CD4-positive, alpha-beta memory T cell (primary cell): Measurements from ENCODE around the gene GPRC5D. TPM values are rescaled to one million over a fixed set of nuclear protein-coding genes. Genes with fewer than 3 reads are reported as not detected.

Experiments used
- CTCF ChIA-PET: fragments of 350-600 bp; sonication (Branson Sonifier 250); formaldehyde crosslinking; loops from one replicate; lab custom pipeline; 2021; ENCODE audit warnings: inconsistent platforms; ENCODE audit not compliant: partially characterized antibody; lab: Charles Lee
- POLR2A ChIA-PET: fragments of 350-600 bp; sonication (Branson Sonifier 250); formaldehyde crosslinking; loops from one replicate; lab custom pipeline; 2021; ENCODE audit not compliant: partially characterized antibody; lab: Charles Lee
- DNase-seq, 5 donors: peaks; one replicate each; pipeline versions ENCODE4 v3.0.0 to v3.0.0-alpha.2; 2020 to 2022; ENCODE audit warnings: mixed read lengths in 1 of 5
- H3K27ac ChIP-seq: one replicate; pipeline ENCODE4 v1.7.0; 2013; ENCODE audit warnings: low read depth, low read length
- H3K27me3 ChIP-seq: 2 replicates; pipeline ENCODE4 v1.7.0; 2013; ENCODE audit warnings: mild to moderate bottlenecking, low read length, moderate library complexity; ENCODE audit not compliant: insufficient read depth
- H3K36me3 ChIP-seq: 2 replicates; pipeline ENCODE4 v1.7.0; 2013; ENCODE audit warnings: mild to moderate bottlenecking, low read length, moderate library complexity; ENCODE audit not compliant: insufficient read depth
- H3K4me1 ChIP-seq: 2 replicates; pipeline ENCODE4 v1.7.0; 2013; ENCODE audit warnings: mild to moderate bottlenecking, low read length, moderate library complexity; ENCODE audit not compliant: insufficient read depth
- H3K4me3 ChIP-seq, 2 donors: one replicate each; pipeline ENCODE4 v1.7.0; 2013; ENCODE audit warnings: low read length in 2 of 2, mild to moderate bottlenecking in 1 of 2
- H3K9me3 ChIP-seq, 2 donors: one replicate each; pipeline ENCODE4 v1.7.0; 2013; ENCODE audit warnings: low read length in 2 of 2, control low read depth in 1 of 2; ENCODE audit not compliant: control insufficient read depth in 1 of 2
- H3K27ac Mint-ChIP-seq, 7 donors: one replicate each; pipeline ENCODE4 v1.8.0; 2020 to 2021; ENCODE audit warnings: mixed read lengths in 7 of 7, mild to moderate bottlenecking in 6 of 7, inconsistent platforms in 3 of 7, moderate library complexity in 3 of 7
- H3K27me3 Mint-ChIP-seq, 2 donors: one replicate each; pipeline ENCODE4 v1.8.0; 2020 to 2021; ENCODE audit warnings: mixed read lengths in 2 of 2
- H3K36me3 Mint-ChIP-seq, 2 donors: one replicate each; pipeline ENCODE4 v1.8.0; 2020 to 2021; ENCODE audit warnings: mixed read lengths in 2 of 2, inconsistent platforms in 1 of 2, mild to moderate bottlenecking in 1 of 2
- H3K4me1 Mint-ChIP-seq, 4 donors: one replicate each; pipeline ENCODE4 v1.8.0; 2020 to 2021; ENCODE audit warnings: mixed read lengths in 4 of 4, mild to moderate bottlenecking in 1 of 4
- H3K4me3 Mint-ChIP-seq, 8 donors: one replicate each; pipeline ENCODE4 v1.8.0; 2020 to 2021; ENCODE audit warnings: mixed read lengths in 8 of 8, mild to moderate bottlenecking in 7 of 8, moderate library complexity in 6 of 8, inconsistent platforms in 3 of 8
- H3K9me3 Mint-ChIP-seq, 8 donors: one replicate each; pipeline ENCODE4 v1.8.0; 2020 to 2021; ENCODE audit warnings: mixed read lengths in 8 of 8, mild to moderate bottlenecking in 5 of 8, inconsistent platforms in 3 of 8, moderate library complexity in 1 of 8
- intact Hi-C: fragments of 100-400 bp; cut with micrococcal nuclease; formaldehyde crosslinking; loops from one replicate; pipeline ENCODE4 v1.15.1; 2023
- polyA plus RNA-seq, 2 donors: library from polyadenylated mRNA; unstranded; fragments of 300-500 nt; fragmentation: Illumina TruSeq; gene quantifications; one replicate each; pipeline ENCODE4 v1.2.3, GENCODE V29; 2021
- total RNA-seq, 2 experiments: library from RNA; stranded (reverse); gene quantifications; one replicate each; pipeline ENCODE4 v1.2.3, GENCODE V29; 2021

The GPRC5D gene
- total and polyA plus RNA-seq, 4 experiments from 2014 or later, result 0.71 TPM; not detected in 3

GRCh38 chr12:12926571-12927071 lies 25.3 kb downstream of the GPRC5D start:
- H3K36me3 Mint-ChIP-seq, result no peaks in the 10 kb centered on the region
- Histone ChIP-seq H3K4me1 (no peaks in the 10 kb centered on the region), H3K36me3 (no peaks in the 10 kb centered on the region), H3K27me3 (no peaks in the 10 kb centered on the region), H3K27ac (no peak overlapping the region), H3K9me3 (no peaks in the 10 kb centered on the region), H3K4me3 (no peak overlapping the region)
- H3K4me3 Mint-ChIP-seq, result no peak overlapping the region
- peak overlapping the region in 1 of 7 donors; percentile 7 for H3K27ac Mint-ChIP-seq
- H3K4me1 Mint-ChIP-seq, result peaks cover 0 to 8% (median 0%) of the 10 kb centered on the region in 4 donors
- CTCF ChIA-PET, result interaction anchor here (2.6 kb wide), 1 partner anchor 11 kb away, joined by 13 read pairs; no protein-coding TSS in a partner anchor
- intact Hi-C loops, result no loop called here
- peaks cover 6 to 10% of the 10 kb centered on the region in 2 donors for H3K27me3 Mint-ChIP-seq
- H3K9me3 Mint-ChIP-seq, result peaks cover 0 to 2% (median 0%) of the 10 kb centered on the region in 8 donors
- DNase-seq, result no peak
- POLR2A ChIA-PET, result no interaction called here

- H3K27ac Mint-ChIP-seq, result no peak overlapping the region
- peaks cover 0 to 7% (median 0%) of the 10 kb centered on the region in 4 donors for H3K4me1 Mint-ChIP-seq
- Histone ChIP-seq H3K4me3 (no peak overlapping the region), H3K27me3 (no peaks in the 10 kb centered on the region), H3K36me3 (no peaks in the 10 kb centered on the region), H3K27ac (no peak overlapping the region), H3K9me3 (no peaks in the 10 kb centered on the region), H3K4me1 (no peaks in the 10 kb centered on the region)
- peaks cover 6% of the 10 kb centered on the region in 2 donors for H3K27me3 Mint-ChIP-seq
- ChIA-PET POLR2A (no interaction called here), CTCF (interaction anchor here (2.6 kb wide), 1 partner anchor 10 kb away, joined by 13 read pairs; no protein-coding TSS in a partner anchor)
- H3K36me3 Mint-ChIP-seq, result no peaks in the 10 kb centered on the region
- intact Hi-C loops, result no loop called here
- H3K4me3 Mint-ChIP-seq, result no peak overlapping the region
- peaks cover 0 to under 1% (median 0%) of the 10 kb centered on the region in 8 donors for H3K9me3 Mint-ChIP-seq
- no peak for DNase-seq
Measured at GRCh38 chr12:12925388-12925787, 26.6 kb downstream of the GPRC5D start.

GRCh38 chr12:12924169-12924568 lies 27.8 kb downstream of the GPRC5D start:
- Histone ChIP-seq H3K36me3 (no peaks in the 10 kb centered on the region), H3K4me3 (no peak overlapping the region), H3K9me3 (no peaks in the 10 kb centered on the region), H3K27me3 (no peaks in the 10 kb centered on the region), H3K27ac (no peak overlapping the region), H3K4me1 (no peaks in the 10 kb centered on the region)
- Mint-ChIP-seq H3K36me3 (no peaks in the 10 kb centered on the region), H3K27ac (no peak overlapping the region), H3K4me3 (peak overlapping the region in 1 of 8 donors; percentile 31), H3K9me3 (no peaks in the 10 kb centered on the region), H3K27me3 (peaks cover 6 to 8% of the 10 kb centered on the region in 2 donors), H3K4me1 (no peaks in the 10 kb centered on the region)
- intact Hi-C loops, result no loop called here
- DNase-seq, result no peak
- POLR2A ChIA-PET, result no interaction called here
- CTCF ChIA-PET, result interaction anchor here (2.6 kb wide), 1 partner anchor 8 kb away, joined by 13 read pairs; no protein-coding TSS in a partner anchor

- ChIA-PET CTCF (interaction anchor here (3.4 kb wide), 1 partner anchor 289 kb away, joined by 20 read pairs; no protein-coding TSS in a partner anchor), POLR2A (no interaction called here)
- DNase-seq, result no peak
- Mint-ChIP-seq H3K9me3 (no peaks in the 10 kb centered on the region), H3K4me1 (no peaks in the 10 kb centered on the region), H3K36me3 (no peaks in the 10 kb centered on the region), H3K27ac (no peak overlapping the region), H3K27me3 (peaks cover 8 to 9% of the 10 kb centered on the region in 2 donors), H3K4me3 (no peak overlapping the region)
- Histone ChIP-seq H3K36me3 (no peaks in the 10 kb centered on the region), H3K27ac (no peak overlapping the region), H3K27me3 (no peaks in the 10 kb centered on the region), H3K9me3 (no peaks in the 10 kb centered on the region), H3K4me3 (no peak overlapping the region), H3K4me1 (no peaks in the 10 kb centered on the region)
- intact Hi-C loops, result no loop called here
Measured at GRCh38 chr12:12922978-12923377, 29.0 kb downstream of the GPRC5D start.

- Mint-ChIP-seq H3K36me3 (no peaks in the 10 kb centered on the region), H3K27ac (peak overlapping the region in 1 of 7 donors; percentile 29), H3K4me3 (no peak overlapping the region), H3K9me3 (no peaks in the 10 kb centered on the region), H3K4me1 (no peaks in the 10 kb centered on the region), H3K27me3 (peaks cover 8 to 9% of the 10 kb centered on the region in 2 donors)
- DNase-seq, result no peak
- Histone ChIP-seq H3K4me1 (no peaks in the 10 kb centered on the region), H3K27ac (no peak overlapping the region), H3K4me3 (no peak overlapping the region), H3K27me3 (no peaks in the 10 kb centered on the region), H3K9me3 (no peaks in the 10 kb centered on the region), H3K36me3 (no peaks in the 10 kb centered on the region)
- CTCF ChIA-PET, result interaction anchor here (0.6 to 3.4 kb wide), 4 partner anchors 59 to 1298 kb away, joined by 3 to 20 read pairs (median 3); no protein-coding TSS in a partner anchor
- intact Hi-C loops, result no loop called here
- POLR2A ChIA-PET, result no interaction called here
Measured at GRCh38 chr12:12922191-12922616, 29.8 kb downstream of the GPRC5D start.

GRCh38 chr12:12919666-12920435 lies 32.1 kb downstream of the GPRC5D start:
- intact Hi-C loops, result loop anchor here (5.0 kb wide), 1 partner anchor 82 kb away; the partner anchor contains the start of gene HEBP1
- Histone ChIP-seq H3K9me3 (no peaks in the 10 kb centered on the region), H3K36me3 (no peaks in the 10 kb centered on the region), H3K4me1 (peaks cover 5% of the 10 kb centered on the region), H3K27me3 (no peaks in the 10 kb centered on the region), H3K27ac (no peak overlapping the region), H3K4me3 (no peak overlapping the region)
- no peak overlapping the region for H3K27ac Mint-ChIP-seq
- peaks cover 4 to 9% of the 10 kb centered on the region in 2 donors for H3K27me3 Mint-ChIP-seq
- DNase-seq, result no peak
- CTCF ChIA-PET, result interaction anchor here (1.7 to 3.4 kb wide), 2 partner anchors 292 to 293 kb away, joined by 7 to 20 read pairs; no protein-coding TSS in a partner anchor
- H3K9me3 Mint-ChIP-seq, result no peaks in the 10 kb centered on the region
- POLR2A ChIA-PET, result no interaction called here
- peaks cover 5 to 8% (median 7%) of the 10 kb centered on the region in 4 donors for H3K4me1 Mint-ChIP-seq
- no peaks in the 10 kb centered on the region for H3K36me3 Mint-ChIP-seq
- H3K4me3 Mint-ChIP-seq, result no peak overlapping the region
